A549 (cell line): Measurements from ENCODE around the gene YPEL1. TPM values are rescaled to one million over a fixed set of nuclear protein-coding genes. Genes with fewer than 3 reads are reported as not detected.

Source experiments
- ATAC-seq, 2 experiments: fragments of 200-7000 bp in 1 of 2; fragments of >200 bp in 1 of 2; cut with Nextera tagmentation in 1 of 2; cut with Tn5 transposase in 1 of 2; 3 replicates each; pipeline versions ENCODE4 v1.8.0 to v1.9.1; 2018 to 2020; ENCODE audit warnings: mild to moderate bottlenecking in 1 of 2, moderate library complexity in 1 of 2
- CTCF ChIA-PET: fragments of 300-600 bp; sonication (Branson Sonifier 250); formaldehyde crosslinking; extraction: SDS; loops from one replicate; lab custom pipeline; 2021; ENCODE audit warnings: antibody characterized with exemption, inconsistent platforms; lab: Yijun Ruan, JAX
- POLR2A ChIA-PET: fragments of 350-600 bp; formaldehyde crosslinking; extraction: SDS; loops from one replicate; lab custom pipeline; 2021; ENCODE audit warnings: antibody characterized with exemption, inconsistent platforms; lab: Yijun Ruan, JAX
- DNase-seq, 2 experiments: peaks; one replicate each; pipeline versions ENCODE4 v3.0.0 to v3.0.0-alpha.2; 2011 to 2016; ENCODE audit warnings: low read depth in 1 of 2, low spot score in 1 of 2
- FAIRE-seq: peaks from 2 replicates; lab custom pipeline; 2011; peaks lifted over from hg19 to GRCh38; lab: Jason Lieb, UNC
- H3K27ac ChIP-seq, 2 experiments: fragments of >200 bp; sonication (Bioruptor Twin); formaldehyde crosslinking; 3 replicates each; pipeline ENCODE4 v1.5.1; 2016 to 2017
- H3K4me1 ChIP-seq: fragments of >200 bp; sonication (Bioruptor Twin); formaldehyde crosslinking; 3 replicates; pipeline ENCODE4 v1.6.1; 2016
- H3K4me2 ChIP-seq: fragments of >200 bp; sonication (Bioruptor Twin); formaldehyde crosslinking; 3 replicates; pipeline ENCODE4 v1.6.1; 2016
- H3K4me3 ChIP-seq: fragments of >200 bp; sonication (Bioruptor Twin); formaldehyde crosslinking; 3 replicates; pipeline ENCODE4 v1.5.1; 2016
- H3K9me3 ChIP-seq: fragments of >200 bp; sonication (Bioruptor Twin); formaldehyde crosslinking; 3 replicates; pipeline ENCODE4 v1.6.1; 2016
- BHLHE40 ChIP-seq: IDR thresholded peaks from 2 replicates; pipeline ENCODE4 v1.6.1; 2012; ENCODE audit warnings: low read depth, low read length, inconsistent platforms
- CBX2 ChIP-seq: fragments of 200-600 bp; sonication (generic); IDR thresholded peaks from 2 replicates; pipeline ENCODE4 v1.6.1; 2016; ENCODE audit warnings: low read depth, mild to moderate bottlenecking, borderline replicate concordance
- CBX8 ChIP-seq: fragments of 200-600 bp; sonication (generic); IDR thresholded peaks from 2 replicates; pipeline ENCODE4 v1.6.1; 2016
- CHD2 ChIP-seq: fragments of 150-350 bp; IDR thresholded peaks from 2 replicates; pipeline ENCODE4 v1.6.1; 2014; ENCODE audit warnings: low read length; ENCODE audit not compliant: partially characterized antibody
- CHD4 ChIP-seq: fragments of 200-600 bp; sonication (generic); IDR thresholded peaks from 2 replicates; pipeline ENCODE4 v1.6.1; 2016; ENCODE audit warnings: antibody characterized with exemption, mild to moderate bottlenecking, borderline replicate concordance
- EHMT2 ChIP-seq: fragments of 200-600 bp; sonication (generic); IDR thresholded peaks from 2 replicates; pipeline ENCODE4 v1.6.1; 2016; ENCODE audit warnings: antibody characterized with exemption, low read depth, mild to moderate bottlenecking, moderate library complexity
- EP300 ChIP-seq, 2 experiments: fragments of >200 bp; sonication (Bioruptor Twin); formaldehyde crosslinking; IDR thresholded peaks; 2 replicates in 1 of 2; 3 replicates in 1 of 2; pipeline ENCODE4 v1.6.1; 2016 to 2017
- FOSL2 ChIP-seq, 2 experiments: fragments of 450-650 bp in 1 of 2; fragments of >200 bp in 1 of 2; sonication (Bioruptor Twin) in 1 of 2; formaldehyde crosslinking; IDR thresholded peaks; 2 replicates each; pipeline versions ENCODE4 v1.5.0 to v1.6.1; 2016 to 2020; ENCODE audit warnings: mild to moderate bottlenecking in 1 of 2, moderate library complexity in 1 of 2
- GATA3 ChIP-seq: IDR thresholded peaks from 2 replicates; pipeline ENCODE4 v1.6.1; 2012; ENCODE audit warnings: borderline replicate concordance
- HDAC2 ChIP-seq: fragments of 200-600 bp; sonication (generic); IDR thresholded peaks from 2 replicates; pipeline ENCODE4 v1.6.1; 2016
- HEYL ChIP-seq: fragments of 250-450 bp; sonication (Bioruptor Pico); IDR thresholded peaks from 2 replicates; pipeline ENCODE4 v1.8.0; 2021; ENCODE audit warnings: mild to moderate bottlenecking, moderate library complexity
- HMGXB4 ChIP-seq: fragments of 250-450 bp; sonication (Bioruptor Pico); IDR thresholded peaks from 2 replicates; pipeline ENCODE4 v1.5.0; 2021; ENCODE audit warnings: mild to moderate bottlenecking, moderate library complexity, borderline replicate concordance
- HOXA7 ChIP-seq: fragments of 250-450 bp; sonication (Bioruptor Pico); IDR thresholded peaks from 2 replicates; pipeline ENCODE4 v1.5.0; 2020; ENCODE audit warnings: mild to moderate bottlenecking, moderate library complexity
- HOXB13 ChIP-seq: fragments of 250-450 bp; sonication (Bioruptor Pico); IDR thresholded peaks from 2 replicates; pipeline ENCODE4 v1.5.0; 2020; ENCODE audit warnings: low read depth, mild to moderate bottlenecking, moderate library complexity
- HOXB5 ChIP-seq: fragments of 250-450 bp; sonication (Bioruptor Pico); IDR thresholded peaks from 2 replicates; pipeline ENCODE4 v1.5.0; 2020; ENCODE audit warnings: mild to moderate bottlenecking, moderate library complexity
- JUN ChIP-seq, 2 experiments: fragments of >200 bp; sonication (Bioruptor Twin); formaldehyde crosslinking; IDR thresholded peaks; 2 replicates in 1 of 2; 3 replicates in 1 of 2; pipeline ENCODE4 v1.6.1; 2016 to 2017
- KDM1A ChIP-seq: fragments of 200-600 bp; sonication (generic); IDR thresholded peaks from 2 replicates; pipeline ENCODE4 v1.6.1; 2016; ENCODE audit warnings: low read depth, mild to moderate bottlenecking
- MAFK ChIP-seq: fragments of 450-650 bp; IDR thresholded peaks from 2 replicates; pipeline ENCODE4 v1.6.1; 2014; ENCODE audit not compliant: partially characterized antibody
- MAX ChIP-seq: IDR thresholded peaks from 2 replicates; pipeline ENCODE4 v1.6.1; 2012
- MYC ChIP-seq: IDR thresholded peaks from 2 replicates; pipeline ENCODE4 v1.6.1; 2012; ENCODE audit warnings: mild to moderate bottlenecking, inconsistent platforms, low read length, improper control_type of control experiment, borderline replicate concordance
- NFE2L2 ChIP-seq: fragments of 150-350 bp; conservative IDR thresholded peaks from 2 replicates; pipeline ENCODE4 v1.6.1; 2014; ENCODE audit warnings: low read length
- PBX3 ChIP-seq: IDR thresholded peaks from 2 replicates; pipeline ENCODE4 v1.6.1; 2012
- PHF8 ChIP-seq: fragments of 200-600 bp; sonication (generic); IDR thresholded peaks from 2 replicates; pipeline ENCODE4 v1.6.1; 2016; ENCODE audit warnings: low read depth, mild to moderate bottlenecking, antibody characterized with exemption, moderate library complexity, borderline replicate concordance
- POLR2AphosphoS2 ChIP-seq: conservative IDR thresholded peaks from 2 replicates; pipeline ENCODE4 v1.6.1; 2012; ENCODE audit warnings: low read length, improper control_type of control experiment, inconsistent platforms
- RARB ChIP-seq: fragments of 250-450 bp; sonication (Bioruptor Pico); IDR thresholded peaks from 2 replicates; pipeline ENCODE4 v1.8.0; 2021; ENCODE audit warnings: mild to moderate bottlenecking, moderate library complexity
- RFX5 ChIP-seq: fragments of 450-650 bp; IDR thresholded peaks from 2 replicates; pipeline ENCODE4 v1.7.1; 2014; ENCODE audit warnings: antibody characterized with exemption, mild to moderate bottlenecking, moderate library complexity
- SREBF2 ChIP-seq: fragments of 450-650 bp; IDR thresholded peaks from 2 replicates; pipeline ENCODE4 v1.6.1; 2014; ENCODE audit warnings: mild to moderate bottlenecking, moderate library complexity
- TP53 ChIP-seq: fragments of 250-450 bp; sonication (Bioruptor Pico); IDR thresholded peaks from 2 replicates; pipeline ENCODE4 v1.5.0; 2021; ENCODE audit warnings: mild to moderate bottlenecking, moderate library complexity
- ZSCAN20 ChIP-seq: fragments of 250-450 bp; sonication (Bioruptor Pico); IDR thresholded peaks from 2 replicates; pipeline ENCODE4 v1.8.0; 2022; ENCODE audit warnings: mild to moderate bottlenecking, moderate library complexity
- whole genome bisulfite sequencing: methylation state at CpG from one replicate; pipeline ENCODE4 v1.1.6; 2017; ENCODE audit errors: missing lambda C conversion rate; 5-methylcytosine and 5-hydroxymethylcytosine counted together
- polyA plus RNA-seq, 4 experiments: library from polyadenylated mRNA; depleted of rRNA in 3 of 4; stranded (reverse); fragments of >200 nt; fragmentation: RNase III in 1 of 4; extraction: RNeasy Plus Mini Kit Qiagen cat#74134 plus additional on column Dnase treatment in 1 of 4; gene quantifications; 2 replicates in 3 of 4; 3 replicates in 1 of 4; pipeline ENCODE4 v1.2.3, GENCODE V29; 2011 to 2017
- TF ChIP-seq, protein P1 (sequence below): IDR thresholded peaks from 2 replicates; pipeline ENCODE4 v1.6.1; 2012; ENCODE audit warnings: low read depth, borderline replicate concordance

Gene YPEL1
- polyA plus RNA-seq, 2 of the 4 experiments (the other 2 are of a cell fraction), result 0.22 to 0.59 TPM

DNA sequence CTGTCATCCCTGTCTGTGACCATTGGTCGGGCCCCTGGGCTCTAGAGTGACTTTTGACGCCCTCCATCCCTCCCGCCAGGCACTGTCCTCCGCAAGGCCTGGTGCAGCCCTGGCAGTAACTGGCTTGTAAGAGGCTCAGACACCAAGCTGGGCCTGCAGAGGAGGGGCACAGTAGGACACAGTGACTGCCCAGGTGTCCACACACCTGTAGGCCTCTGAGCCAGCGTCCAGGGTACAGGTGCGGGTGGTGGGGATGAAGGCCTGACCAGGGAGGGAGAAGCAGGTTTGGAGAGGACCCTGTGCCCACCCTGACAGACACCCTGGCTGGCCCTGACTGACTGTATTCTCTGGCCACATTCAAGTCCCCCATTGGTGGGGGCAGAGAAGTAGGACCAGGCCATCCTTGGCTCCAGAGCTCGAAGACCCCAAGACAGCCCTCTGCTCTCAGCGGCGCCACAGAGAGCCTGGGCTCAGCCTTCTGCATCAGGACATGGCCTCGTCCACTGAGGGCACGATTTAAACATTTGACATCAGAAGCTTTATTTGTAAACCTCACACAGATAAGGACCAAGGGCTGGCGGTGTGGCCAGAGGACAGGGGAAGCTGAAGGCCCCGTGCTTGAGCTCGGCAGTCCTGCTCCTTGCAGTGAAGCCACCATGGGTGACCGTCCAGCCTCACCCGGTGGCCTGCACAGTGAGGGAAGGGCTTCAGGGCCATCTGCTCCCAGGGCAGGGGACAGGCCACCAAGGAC lies 38.4 kb downstream of the YPEL1 start:
- 98% methylated on average over 12 of the region's 16 CpGs for WGBS
- no peak for TF ChIP-seq MAFK
- no peak for TF ChIP-seq ZSCAN20 (CRISPR knock-in tag)
- no peak for TF ChIP-seq HOXA7 (CRISPR knock-in tag)
- TF ChIP-seq POLR2AphosphoS2, result no peak
- TF ChIP-seq HEYL (CRISPR knock-in tag), result no peak
- no peak for TF ChIP-seq MYC
- TF ChIP-seq SREBF2, result no peak
- no peak for TF ChIP-seq TP53 (CRISPR knock-in tag)
- no peak for TF ChIP-seq CBX2
- no peak for TF ChIP-seq HOXB5 (CRISPR knock-in tag)
- TF ChIP-seq CHD2, result no peak
- no peak for TF ChIP-seq GATA3
- TF ChIP-seq HMGXB4 (CRISPR knock-in tag), result no peak
- no peak for TF ChIP-seq KDM1A
- TF ChIP-seq NFE2L2, result no peak
- TF ChIP-seq MAX, result no peak
- TF ChIP-seq RFX5, result no peak
- no peak for TF ChIP-seq PHF8
- TF ChIP-seq, all 56 proteins: peak for 0
- Histone ChIP-seq H3K4me1 (no peaks in the 10 kb centered on the region), H3K9me3 (no peaks in the 10 kb centered on the region), H3K27ac (no peak overlapping the region), H3K4me3 (no peak overlapping the region), H3K4me2 (no peak overlapping the region)
- DNase-seq (no peak), FAIRE-seq (no peak), ATAC-seq (no peak)
- POLR2A ChIA-PET, result interaction anchor here (0.6 kb wide), 1 partner anchor 1240 kb away, joined by 5 read pairs; no protein-coding TSS in a partner anchor
- CTCF ChIA-PET, result interaction anchor here (0.9 to 1.3 kb wide), 2 partner anchors 10 to 11 kb away, joined by 3 to 4 read pairs; no protein-coding TSS in a partner anchor

- Histone ChIP-seq H3K9me3 (no peaks in the 10 kb centered on the region), H3K4me2 (no peak overlapping the region), H3K4me1 (no peaks in the 10 kb centered on the region), H3K4me3 (no peak overlapping the region), H3K27ac (no peak overlapping the region)
- no peak for ATAC-seq
- CTCF ChIA-PET, result no interaction called here
- POLR2A ChIA-PET, result no interaction called here
- TF ChIP-seq FOSL2 (IDR thresholded peaks at IDR 0.05), result no peak
- TF ChIP-seq FOSL2 (CRISPR knock-in tag; IDR thresholded peaks at IDR 0.05), result no peak
- no peak for TF ChIP-seq CHD4
- no peak for TF ChIP-seq MAFK
- no peak for TF ChIP-seq EP300 (IDR thresholded peaks at IDR 0.05)
- TF ChIP-seq CBX2, result no peak
- no peak for TF ChIP-seq EHMT2
- TF ChIP-seq BHLHE40, result no peak
- TF ChIP-seq HDAC2, result no peak
- no peak for TF ChIP-seq POLR2AphosphoS2
- TF ChIP-seq JUN (IDR thresholded peaks at IDR 0.05), result no peak
- no peak for TF ChIP-seq HOXB13
- TF ChIP-seq, protein P1, sequence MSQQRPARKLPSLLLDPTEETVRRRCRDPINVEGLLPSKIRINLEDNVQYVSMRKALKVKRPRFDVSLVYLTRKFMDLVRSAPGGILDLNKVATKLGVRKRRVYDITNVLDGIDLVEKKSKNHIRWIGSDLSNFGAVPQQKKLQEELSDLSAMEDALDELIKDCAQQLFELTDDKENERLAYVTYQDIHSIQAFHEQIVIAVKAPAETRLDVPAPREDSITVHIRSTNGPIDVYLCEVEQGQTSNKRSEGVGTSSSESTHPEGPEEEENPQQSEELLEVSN, result no peak
- no peak for TF ChIP-seq RARB (CRISPR knock-in tag)
- TF ChIP-seq CBX8, result no peak
- no peak for TF ChIP-seq PBX3
- 96% methylated on average over 3 of the region's 6 CpGs for WGBS
- DNase-seq, result no peak
- no peak for FAIRE-seq
Observed at GRCh38 chr22:21696115-21696514, 39.5 kb downstream of the YPEL1 start.
